Neural cell (in vitro differentiated cells): ENCODE results near the gene TMEM170B. TPM values are rescaled to one million over a fixed set of nuclear protein-coding genes. Genes with fewer than 3 reads are reported as not detected.

Source experiments
- H2AFZ ChIP-seq: fragments of 200-600, 300-800 bp; sonication (generic), shearing (Covaris generic); 2 replicates; pipeline ENCODE4 v1.6.0; 2014; ENCODE audit warnings: low read depth, mild to moderate bottlenecking, antibody characterized with exemption, low read length, moderate library complexity
- H3F3A ChIP-seq: fragments of 200-600 bp; shearing (Covaris generic); 2 replicates; pipeline ENCODE4 v1.6.1; 2016; ENCODE audit warnings: mild to moderate bottlenecking, moderate library complexity, mixed read lengths, antibody characterized with exemption, low read length; ENCODE audit not compliant: insufficient read depth, poor library complexity, severe bottlenecking
- H3K27ac ChIP-seq: fragments of 200-600, 300-800 bp; sonication (generic), shearing (Covaris generic); 2 replicates; pipeline ENCODE4 v1.5.1; 2014; ENCODE audit warnings: mild to moderate bottlenecking, low read length, moderate library complexity
- H3K27me3 ChIP-seq: fragments of 300-800, 200-600 bp; sonication (generic), shearing (Covaris generic); 2 replicates; pipeline ENCODE4 v1.6.0; 2014; ENCODE audit warnings: mild to moderate bottlenecking, low read depth, low read length, moderate library complexity; ENCODE audit not compliant: insufficient read depth
- H3K36me3 ChIP-seq: fragments of 300-800, 200-600 bp; sonication (generic), shearing (Covaris generic); 2 replicates; pipeline ENCODE4 v1.5.1; 2014; ENCODE audit warnings: mild to moderate bottlenecking, antibody characterized with exemption, low read length, moderate library complexity; ENCODE audit not compliant: insufficient read depth
- H3K4me2 ChIP-seq: fragments of 300-800, 200-600 bp; sonication (generic), shearing (Covaris generic); 2 replicates; pipeline ENCODE4 v1.6.0; 2014; ENCODE audit warnings: mild to moderate bottlenecking, low read length
- H3K4me3 ChIP-seq: fragments of 300-800, 200-600 bp; sonication (generic), shearing (Covaris generic); 2 replicates; pipeline ENCODE4 v1.5.1; 2014; ENCODE audit warnings: mild to moderate bottlenecking, low read length, moderate library complexity
- H3K79me2 ChIP-seq: fragments of 200-600 bp; shearing (Covaris generic); replicated peaks from 2 replicates; pipeline ENCODE4 v1.6.0; 2014; ENCODE audit warnings: mild to moderate bottlenecking, low read length, moderate library complexity; ENCODE audit not compliant: insufficient read depth
- H3K9ac ChIP-seq: fragments of 300-800, 200-600 bp; sonication (generic), shearing (Covaris generic); 2 replicates; pipeline ENCODE4 v1.6.1; 2016; ENCODE audit warnings: mild to moderate bottlenecking, low read length, mixed read lengths
- H3K9me2 ChIP-seq: fragments of 200-600 bp; shearing (Covaris generic); 2 replicates; pipeline ENCODE4 v1.6.1; 2016; ENCODE audit warnings: mild to moderate bottlenecking, low read length, mixed read lengths; ENCODE audit not compliant: insufficient read depth
- H3K9me3 ChIP-seq: fragments of 200-600, 300-800 bp; sonication (generic), shearing (Covaris generic); 2 replicates; pipeline ENCODE4 v1.6.1; 2016; ENCODE audit warnings: mild to moderate bottlenecking, mixed run types, low read length, moderate library complexity, mixed read lengths
- H4K20me1 ChIP-seq: fragments of 200-600 bp; shearing (Covaris generic); 2 replicates; pipeline ENCODE4 v1.6.1; 2016; ENCODE audit warnings: mild to moderate bottlenecking, mixed run types; ENCODE audit not compliant: insufficient read depth
- CTCF ChIP-seq: fragments of 450-650 bp; IDR thresholded peaks from 2 replicates; pipeline ENCODE4 v1.5.1; 2014; ENCODE audit warnings: antibody characterized with exemption, mild to moderate bottlenecking, moderate library complexity; ENCODE audit not compliant: poor library complexity, severe bottlenecking
- EP300 ChIP-seq: fragments of 450-650 bp; conservative IDR thresholded peaks from 2 replicates; pipeline ENCODE4 v1.6.1; 2014; ENCODE audit warnings: antibody characterized with exemption, mild to moderate bottlenecking, moderate library complexity; ENCODE audit not compliant: poor library complexity, severe bottlenecking
- EZH2 ChIP-seq: fragments of 200-600, 300-800 bp; shearing (Covaris generic), sonication (generic); IDR thresholded peaks from 2 replicates; pipeline ENCODE4 v1.6.1; 2014; ENCODE audit warnings: antibody characterized with exemption, low read length, borderline replicate concordance, mild to moderate bottlenecking; ENCODE audit not compliant: insufficient read depth, poor library complexity, severe bottlenecking
- MXI1 ChIP-seq: fragments of 450-650 bp; conservative IDR thresholded peaks from 2 replicates; pipeline ENCODE4 v1.6.1; 2014; ENCODE audit warnings: antibody characterized with exemption, mild to moderate bottlenecking; ENCODE audit not compliant: poor library complexity, severe bottlenecking
- POLR2AphosphoS5 ChIP-seq: IDR thresholded peaks from 2 replicates; pipeline ENCODE4 v1.6.1; 2012
- RAD21 ChIP-seq: fragments of 450-650 bp; conservative IDR thresholded peaks from 2 replicates; pipeline ENCODE4 v1.6.1; 2014; ENCODE audit warnings: antibody characterized with exemption, mild to moderate bottlenecking, moderate library complexity
- REST ChIP-seq: IDR thresholded peaks from 2 replicates; pipeline ENCODE4 v1.6.1; 2012; ENCODE audit warnings: borderline replicate concordance
- SMC3 ChIP-seq: fragments of 450-650 bp; conservative IDR thresholded peaks from 2 replicates; pipeline ENCODE4 v1.6.1; 2014; ENCODE audit warnings: antibody characterized with exemption, mild to moderate bottlenecking, moderate library complexity; ENCODE audit not compliant: poor library complexity
- TAF1 ChIP-seq: IDR thresholded peaks from 2 replicates; pipeline ENCODE4 v1.6.1; 2012; ENCODE audit warnings: low read depth
- polyA plus RNA-seq: library from polyadenylated mRNA; depleted of rRNA; stranded (reverse); fragments of >200 nt; gene quantifications from 2 replicates; pipeline ENCODE4 v1.2.3, GENCODE V29; 2014

Gene TMEM170B
- polyA plus RNA-seq, 1 donor from 2014 or later, result 29.1 TPM

- H3F3A ChIP-seq, result no peaks in the 10 kb centered on the region
- no peak overlapping the region for H2AFZ ChIP-seq
- no peaks in the 10 kb centered on the region for H3K9me3 ChIP-seq
- H3K79me2 ChIP-seq, result peaks cover 14% of the 10 kb centered on the region
- H3K4me3 ChIP-seq, result no peak overlapping the region
- no peak overlapping the region for H3K9ac ChIP-seq
- TF ChIP-seq SMC3, result no peak
- TF ChIP-seq POLR2AphosphoS5, result no peak
- no peak for TF ChIP-seq CTCF
- no peak for TF ChIP-seq REST
- TF ChIP-seq EP300, result no peak
- no peak for TF ChIP-seq TAF1
- no peak for TF ChIP-seq EZH2
- no peak for TF ChIP-seq RAD21
- TF ChIP-seq MXI1, result no peak
- no peak overlapping the region for H3K4me2 ChIP-seq
- no peaks in the 10 kb centered on the region for H3K9me2 ChIP-seq
- H3K27ac ChIP-seq, result no peak overlapping the region
- no peaks in the 10 kb centered on the region for H4K20me1 ChIP-seq
- H3K36me3 ChIP-seq, result no peaks in the 10 kb centered on the region
- H3K27me3 ChIP-seq, result no peaks in the 10 kb centered on the region
Measured at GRCh38 chr6:11534561-11534960, 3.0 kb upstream of the TMEM170B start.

- H4K20me1 ChIP-seq, result no peaks in the 10 kb centered on the region
- no peak overlapping the region for H3K9ac ChIP-seq
- TF ChIP-seq RAD21 (no peak), REST (no peak), POLR2AphosphoS5 (no peak), CTCF (no peak)
- H3K4me3 ChIP-seq, result no peak overlapping the region
- no peaks in the 10 kb centered on the region for H3K27me3 ChIP-seq
- H3K36me3 ChIP-seq, result no peaks in the 10 kb centered on the region
- H3K9me3 ChIP-seq, result no peaks in the 10 kb centered on the region
- no peak overlapping the region for H3K27ac ChIP-seq
- no peaks in the 10 kb centered on the region for H3F3A ChIP-seq
- H3K9me2 ChIP-seq, result no peaks in the 10 kb centered on the region
- H3K4me2 ChIP-seq, result no peak overlapping the region
- no peak overlapping the region for H2AFZ ChIP-seq
- peaks cover 26% of the 10 kb centered on the region for H3K79me2 ChIP-seq
Measured at GRCh38 chr6:11535801-11536230, 1.7 kb upstream of the TMEM170B start.
